ENCODE results near the gene TMEM61.

The TMEM61 gene

GRCh38 chr1:55039342-55040082, 59.1 kb downstream of the TMEM61 start, which contains the start of gene PCSK9:
Gene PCSK9, plus strand, starts transcription at chr1:55039548. Its CDS starts 290 bp downstream, at chr1:55039838.
- no peak for DNase-seq (ENCODE audit: low read depth)

- no peak for DNase-seq (ENCODE audit: low read depth)
Measured at GRCh38 chr1:55040083-55040932, 59.9 kb downstream of the TMEM61 start.

GRCh38 chr1:55040933-55041494, 60.6 kb downstream of the TMEM61 start:
- DNase-seq (ENCODE audit: low read depth): no peak

GRCh38 chr1:55041613-55042012, 61.2 kb downstream of the TMEM61 start:
- no peak for DNase-seq (ENCODE audit: low read depth)
